Measurements from ENCODE around the gene ZFP92. TPM values are rescaled to one million over a fixed set of nuclear protein-coding genes. Genes with fewer than 3 reads are reported as not detected.

The ZFP92 gene
- total RNA-seq, 1 donor from 2014 or later = 0.49 TPM

GRCh38 chrX:153406903-153407302 is 4.4 kb upstream of the ZFP92 start:
- H3K9me3 ChIP-seq (replicated peaks) = no peaks in the 10 kb centered on the region
- H3K36me3 ChIP-seq = no peaks in the 10 kb centered on the region
- no peak for TF ChIP-seq CTCF (IDR thresholded peaks at IDR 0.05; ENCODE audit: borderline replicate concordance)
- peaks cover 3% of the 10 kb centered on the region for H3K27me3 ChIP-seq (ENCODE audit: low read depth)
- H3K4me3 ChIP-seq = no peak overlapping the region
- peaks cover 5% of the 10 kb centered on the region for H3K4me1 ChIP-seq
- no peak for DNase-seq
- H3K27ac ChIP-seq (replicated peaks) = no peak overlapping the region
- intact Hi-C loops (cut with micrococcal nuclease) = no loop called here

- Histone ChIP-seq H3K27me3 (ENCODE audit: low read depth) (peaks cover 8% of the 10 kb centered on the region), H3K4me3 (no peak overlapping the region), H3K36me3 (no peaks in the 10 kb centered on the region), H3K27ac (replicated peaks) (no peak overlapping the region), H3K9me3 (replicated peaks) (no peaks in the 10 kb centered on the region), H3K4me1 (peaks cover 5% of the 10 kb centered on the region)
- DNase-seq = no peak
- no peak for TF ChIP-seq CTCF (IDR thresholded peaks at IDR 0.05; ENCODE audit: borderline replicate concordance)
- intact Hi-C loops (cut with micrococcal nuclease) = no loop called here
Measured at GRCh38 chrX:153407736-153408135, 3.5 kb upstream of the ZFP92 start.

GRCh38 chrX:153408221-153408721 is 3.0 kb upstream of the ZFP92 start:
- no peak for DNase-seq
- TF ChIP-seq CTCF (IDR thresholded peaks at IDR 0.05; ENCODE audit: borderline replicate concordance) = no peak
- H3K27ac ChIP-seq (replicated peaks) = no peak overlapping the region
- H3K9me3 ChIP-seq (replicated peaks) = no peaks in the 10 kb centered on the region
- peaks cover 8% of the 10 kb centered on the region for H3K27me3 ChIP-seq (ENCODE audit: low read depth)
- H3K36me3 ChIP-seq = no peaks in the 10 kb centered on the region
- peaks cover 5% of the 10 kb centered on the region for H3K4me1 ChIP-seq
- no peak overlapping the region for H3K4me3 ChIP-seq
- intact Hi-C loops (cut with micrococcal nuclease) = no loop called here

- no peak for DNase-seq
- Histone ChIP-seq H3K27me3 (ENCODE audit: low read depth) (peaks cover 8% of the 10 kb centered on the region), H3K4me3 (no peak overlapping the region), H3K36me3 (no peaks in the 10 kb centered on the region), H3K27ac (replicated peaks) (no peak overlapping the region), H3K4me1 (peaks cover 5% of the 10 kb centered on the region), H3K9me3 (replicated peaks) (no peaks in the 10 kb centered on the region)
- intact Hi-C loops (cut with micrococcal nuclease) = no loop called here
- TF ChIP-seq CTCF (IDR thresholded peaks at IDR 0.05; ENCODE audit: borderline replicate concordance) = no peak
Measured at GRCh38 chrX:153408871-153409351, 2.4 kb upstream of the ZFP92 start.

- intact Hi-C loops (cut with micrococcal nuclease) = no loop called here
- Histone ChIP-seq H3K4me3 (no peak overlapping the region), H3K27ac (replicated peaks) (no peak overlapping the region), H3K36me3 (no peaks in the 10 kb centered on the region), H3K4me1 (peaks cover 5% of the 10 kb centered on the region), H3K9me3 (replicated peaks) (no peaks in the 10 kb centered on the region), H3K27me3 (ENCODE audit: low read depth) (peaks cover 8% of the 10 kb centered on the region)
- no peak for DNase-seq
- no peak for TF ChIP-seq CTCF (IDR thresholded peaks at IDR 0.05; ENCODE audit: borderline replicate concordance)
Measured at GRCh38 chrX:153409414-153410101, 1.7 kb upstream of the ZFP92 start.

Data from left ventricle myocardium inferior (tissue), 1 donor.